ENCODE measurements around the gene PIK3R1. TPM values are rescaled to one million over a fixed set of nuclear protein-coding genes. Genes with fewer than 3 reads are reported as not detected.

The PIK3R1 gene
- total and polyA plus RNA-seq, 10 of the 15 experiments (the other 5 are each of a cell fraction or from before 2014, with no cell fraction given): 7.8 to 38.4 (median 15.7) TPM

DNA sequence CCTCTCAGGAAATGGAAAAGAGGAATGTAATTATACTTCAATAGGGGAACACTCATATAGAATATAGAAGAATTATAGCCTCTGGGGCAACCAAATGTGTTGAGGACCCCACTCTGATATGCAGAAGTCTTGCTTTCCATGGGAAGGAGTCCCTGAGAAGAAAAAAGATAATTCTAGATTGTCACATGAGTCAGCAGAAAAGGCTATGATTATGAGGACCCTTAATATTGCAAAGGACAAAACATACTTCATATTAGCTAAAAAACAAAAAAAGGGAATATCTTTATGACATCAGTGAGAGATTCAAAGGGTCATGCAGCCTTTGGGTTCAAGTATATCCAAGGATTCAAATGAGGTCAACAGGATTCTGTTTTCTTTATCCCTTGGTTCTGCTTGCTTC lies 119.5 kb downstream of the PIK3R1 start:
- Histone ChIP-seq H3K9ac (ENCODE audit: control insufficient read depth, insufficient read depth, low read length) (no peak overlapping the region), H3K79me2 (ENCODE audit: control insufficient read depth, insufficient read depth, low read length) (no peaks in the 10 kb centered on the region), H2AFZ (ENCODE audit: control insufficient read depth, low read depth, low read length) (no peak overlapping the region), H3K27me3 (replicated peaks in 1 of 2; ENCODE audit: control insufficient read depth in 2 of 2, insufficient read depth in 2 of 2, low read length in 1 of 2) (no peaks in the 10 kb centered on the region), H3K9me3 (replicated peaks; ENCODE audit: control insufficient read depth, insufficient read depth, low read length) (no peaks in the 10 kb centered on the region), H3K27ac (ENCODE audit: control insufficient read depth, insufficient read depth) (no peak overlapping the region), H3K4me3 (no peak overlapping the region), H3K4me2 (ENCODE audit: control insufficient read depth, insufficient read depth) (no peak overlapping the region), H3K36me3 (ENCODE audit: control insufficient read depth in 2 of 2, insufficient read depth in 2 of 2, low read length in 1 of 2) (no peaks in the 10 kb centered on the region), H4K20me1 (ENCODE audit: control insufficient read depth, insufficient read depth) (no peaks in the 10 kb centered on the region), H3K4me1 (ENCODE audit: control insufficient read depth, insufficient read depth, low read length) (peaks cover 11% of the 10 kb centered on the region)
- ChIA-PET RAD21 (ENCODE audit: unreplicated experiment) (no interaction called here), POLR2A (no interaction called here), CTCF (interaction anchor here (0.7 to 1.2 kb wide), 2 partner anchors 40 to 124 kb away, joined by 3 to 4 read pairs; no protein-coding TSS in a partner anchor), SMC1A (ENCODE audit: uncharacterized antibody, unreplicated experiment) (no interaction called here)
- no peak for ATAC-seq
- intact Hi-C loops (cut with micrococcal nuclease; ENCODE audit: unreplicated experiment): no loop called here
- in situ Hi-C loops (cut with MboI): no loop called here
- FAIRE-seq: no peak
- BruUV-seq (replicated peaks): no TSS peak
- DNase-seq (ENCODE audit: low read depth, low spot score): no peak
- no peak for TF ChIP-seq YBX1 (IDR thresholded peaks at IDR 0.05)
- no peak for TF ChIP-seq ZNF622 (IDR thresholded peaks at IDR 0.05)
- no peak for TF ChIP-seq ZNF384 (IDR thresholded peaks at IDR 0.05; ENCODE audit: borderline replicate concordance, low read depth, low read length)
- TF ChIP-seq YY1 (IDR thresholded peaks at IDR 0.05; ENCODE audit: low read depth, low read length): no peak
- no peak for TF ChIP-seq RCOR1 (conservative IDR thresholded peaks at IDR 0.05; ENCODE audit: low read depth, low read length)
- TF ChIP-seq, protein P1, sequence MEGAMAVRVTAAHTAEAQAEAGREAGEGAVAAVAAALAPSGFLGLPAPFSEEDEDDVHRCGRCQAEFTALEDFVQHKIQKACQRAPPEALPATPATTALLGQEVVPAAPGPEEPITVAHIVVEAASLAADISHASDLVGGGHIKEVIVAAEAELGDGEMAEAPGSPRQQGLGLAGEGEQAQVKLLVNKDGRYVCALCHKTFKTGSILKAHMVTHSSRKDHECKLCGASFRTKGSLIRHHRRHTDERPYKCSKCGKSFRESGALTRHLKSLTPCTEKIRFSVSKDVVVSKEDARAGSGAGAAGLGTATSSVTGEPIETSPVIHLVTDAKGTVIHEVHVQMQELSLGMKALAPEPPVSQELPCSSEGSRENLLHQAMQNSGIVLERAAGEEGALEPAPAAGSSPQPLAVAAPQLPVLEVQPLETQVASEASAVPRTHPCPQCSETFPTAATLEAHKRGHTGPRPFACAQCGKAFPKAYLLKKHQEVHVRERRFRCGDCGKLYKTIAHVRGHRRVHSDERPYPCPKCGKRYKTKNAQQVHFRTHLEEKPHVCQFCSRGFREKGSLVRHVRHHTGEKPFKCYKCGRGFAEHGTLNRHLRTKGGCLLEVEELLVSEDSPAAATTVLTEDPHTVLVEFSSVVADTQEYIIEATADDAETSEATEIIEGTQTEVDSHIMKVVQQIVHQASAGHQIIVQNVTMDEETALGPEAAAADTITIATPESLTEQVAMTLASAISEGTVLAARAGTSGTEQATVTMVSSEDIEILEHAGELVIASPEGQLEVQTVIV (IDR thresholded peaks at IDR 0.05; ENCODE audit: borderline replicate concordance, partially characterized antibody): no peak
- TF ChIP-seq, protein P2, sequence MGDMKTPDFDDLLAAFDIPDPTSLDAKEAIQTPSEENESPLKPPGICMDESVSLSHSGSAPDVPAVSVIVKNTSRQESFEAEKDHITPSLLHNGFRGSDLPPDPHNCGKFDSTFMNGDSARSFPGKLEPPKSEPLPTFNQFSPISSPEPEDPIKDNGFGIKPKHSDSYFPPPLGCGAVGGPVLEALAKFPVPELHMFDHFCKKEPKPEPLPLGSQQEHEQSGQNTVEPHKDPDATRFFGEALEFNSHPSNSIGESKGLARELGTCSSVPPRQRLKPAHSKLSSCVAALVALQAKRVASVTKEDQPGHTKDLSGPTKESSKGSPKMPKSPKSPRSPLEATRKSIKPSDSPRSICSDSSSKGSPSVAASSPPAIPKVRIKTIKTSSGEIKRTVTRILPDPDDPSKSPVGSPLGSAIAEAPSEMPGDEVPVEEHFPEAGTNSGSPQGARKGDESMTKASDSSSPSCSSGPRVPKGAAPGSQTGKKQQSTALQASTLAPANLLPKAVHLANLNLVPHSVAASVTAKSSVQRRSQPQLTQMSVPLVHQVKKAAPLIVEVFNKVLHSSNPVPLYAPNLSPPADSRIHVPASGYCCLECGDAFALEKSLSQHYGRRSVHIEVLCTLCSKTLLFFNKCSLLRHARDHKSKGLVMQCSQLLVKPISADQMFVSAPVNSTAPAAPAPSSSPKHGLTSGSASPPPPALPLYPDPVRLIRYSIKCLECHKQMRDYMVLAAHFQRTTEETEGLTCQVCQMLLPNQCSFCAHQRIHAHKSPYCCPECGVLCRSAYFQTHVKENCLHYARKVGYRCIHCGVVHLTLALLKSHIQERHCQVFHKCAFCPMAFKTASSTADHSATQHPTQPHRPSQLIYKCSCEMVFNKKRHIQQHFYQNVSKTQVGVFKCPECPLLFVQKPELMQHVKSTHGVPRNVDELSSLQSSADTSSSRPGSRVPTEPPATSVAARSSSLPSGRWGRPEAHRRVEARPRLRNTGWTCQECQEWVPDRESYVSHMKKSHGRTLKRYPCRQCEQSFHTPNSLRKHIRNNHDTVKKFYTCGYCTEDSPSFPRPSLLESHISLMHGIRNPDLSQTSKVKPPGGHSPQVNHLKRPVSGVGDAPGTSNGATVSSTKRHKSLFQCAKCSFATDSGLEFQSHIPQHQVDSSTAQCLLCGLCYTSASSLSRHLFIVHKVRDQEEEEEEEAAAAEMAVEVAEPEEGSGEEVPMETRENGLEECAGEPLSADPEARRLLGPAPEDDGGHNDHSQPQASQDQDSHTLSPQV (IDR thresholded peaks at IDR 0.05): no peak
- no peak for TF ChIP-seq SUPT20H (IDR thresholded peaks at IDR 0.05; ENCODE audit: borderline replicate concordance, control insufficient read depth, low read depth, low read length)
- TF ChIP-seq KDM1A (IDR thresholded peaks at IDR 0.05; ENCODE audit: borderline replicate concordance): no peak
- no peak for TF ChIP-seq ATF7 (IDR thresholded peaks at IDR 0.05; ENCODE audit: low read depth)
- TF ChIP-seq WRNIP1 (IDR thresholded peaks at IDR 0.05; ENCODE audit: borderline replicate concordance, low read depth, low read length): no peak
- no peak for TF ChIP-seq NRF1 (conservative IDR thresholded peaks at IDR 0.05; ENCODE audit: low read depth, low read length)
- TF ChIP-seq SMAD1 (IDR thresholded peaks at IDR 0.05; ENCODE audit: low read depth, partially characterized antibody): no peak
- TF ChIP-seq SREBF2 (IDR thresholded peaks at IDR 0.05; ENCODE audit: low read length): no peak
- TF ChIP-seq PAX5 (IDR thresholded peaks at IDR 0.05; ENCODE audit: borderline replicate concordance, low read depth, low read length): no peak
- no peak for TF ChIP-seq HDAC2 (IDR thresholded peaks at IDR 0.05)
- no peak for TF ChIP-seq ZZZ3 (IDR thresholded peaks at IDR 0.05; ENCODE audit: control insufficient read depth, insufficient read length, low read depth)
- TF ChIP-seq, protein P3, sequence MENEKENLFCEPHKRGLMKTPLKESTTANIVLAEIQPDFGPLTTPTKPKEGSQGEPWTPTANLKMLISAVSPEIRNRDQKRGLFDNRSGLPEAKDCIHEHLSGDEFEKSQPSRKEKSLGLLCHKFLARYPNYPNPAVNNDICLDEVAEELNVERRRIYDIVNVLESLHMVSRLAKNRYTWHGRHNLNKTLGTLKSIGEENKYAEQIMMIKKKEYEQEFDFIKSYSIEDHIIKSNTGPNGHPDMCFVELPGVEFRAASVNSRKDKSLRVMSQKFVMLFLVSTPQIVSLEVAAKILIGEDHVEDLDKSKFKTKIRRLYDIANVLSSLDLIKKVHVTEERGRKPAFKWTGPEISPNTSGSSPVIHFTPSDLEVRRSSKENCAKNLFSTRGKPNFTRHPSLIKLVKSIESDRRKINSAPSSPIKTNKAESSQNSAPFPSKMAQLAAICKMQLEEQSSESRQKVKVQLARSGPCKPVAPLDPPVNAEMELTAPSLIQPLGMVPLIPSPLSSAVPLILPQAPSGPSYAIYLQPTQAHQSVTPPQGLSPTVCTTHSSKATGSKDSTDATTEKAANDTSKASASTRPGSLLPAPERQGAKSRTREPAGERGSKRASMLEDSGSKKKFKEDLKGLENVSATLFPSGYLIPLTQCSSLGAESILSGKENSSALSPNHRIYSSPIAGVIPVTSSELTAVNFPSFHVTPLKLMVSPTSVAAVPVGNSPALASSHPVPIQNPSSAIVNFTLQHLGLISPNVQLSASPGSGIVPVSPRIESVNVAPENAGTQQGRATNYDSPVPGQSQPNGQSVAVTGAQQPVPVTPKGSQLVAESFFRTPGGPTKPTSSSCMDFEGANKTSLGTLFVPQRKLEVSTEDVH (IDR thresholded peaks at IDR 0.05; ENCODE audit: low read depth, partially characterized antibody): no peak

Measured in GM12878 (cell line).